HL-60/S4 treated with phorbol 12-myristate 13-acetate at 8.2 ng/mL for 4 days and 3 days (cell line): ENCODE data around the gene PRKG1.

Experiments
- in situ Hi-C: fragments of 300-500 bp; cut with MboI; formaldehyde crosslinking; loops from 2 replicates; pipeline ENCODE4 v1.15.0; 2022; ENCODE audit warnings: low sequenced_read_pairs

PRKG1 gene

GRCh38 chr10:51485668-51486067, 411.4 kb downstream of the PRKG1 start:
- in situ Hi-C loops, result no loop called here

DNA sequence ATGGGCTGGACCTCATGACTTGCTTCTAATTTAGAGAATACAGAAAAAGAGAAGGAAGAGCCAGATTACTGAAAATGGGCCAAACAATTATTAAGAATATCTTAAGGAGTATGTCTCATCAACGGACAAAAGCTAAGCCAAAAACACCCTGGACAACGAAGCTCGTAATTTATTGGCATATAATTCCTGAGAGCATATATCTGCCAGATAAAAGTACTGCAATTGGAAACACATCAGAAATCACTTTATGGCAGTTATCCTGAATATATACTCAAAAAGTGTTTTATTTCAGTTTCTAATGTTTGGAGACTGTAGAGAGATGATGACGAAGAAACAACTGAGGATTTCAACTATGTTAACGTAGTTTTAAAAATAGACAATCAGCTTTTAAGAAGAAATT, 413.3 kb downstream of the PRKG1 start:
- in situ Hi-C loops, result no loop called here

- in situ Hi-C loops, result no loop called here
Observed at GRCh38 chr10:51488766-51489408, 414.6 kb downstream of the PRKG1 start.

DNA sequence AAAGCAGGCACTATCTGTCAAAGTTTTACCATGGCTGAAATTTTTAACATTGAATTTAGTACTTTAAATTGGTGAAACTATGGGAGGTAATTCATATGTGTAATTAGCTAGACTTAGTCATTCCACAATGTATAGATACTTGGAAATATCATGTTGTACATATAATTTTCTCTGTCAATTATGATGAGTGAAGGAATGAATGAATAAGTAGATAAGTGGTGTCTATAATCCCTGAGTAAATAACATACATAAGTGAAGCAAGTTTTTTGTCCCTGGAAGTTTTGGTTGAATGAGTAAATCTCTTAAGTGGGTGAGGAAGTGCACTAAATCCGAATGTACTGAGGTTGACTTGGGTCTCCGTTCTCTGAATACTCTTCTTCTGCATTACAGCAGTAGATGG, 424.1 kb downstream of the PRKG1 start:
- in situ Hi-C loops, result no loop called here

- in situ Hi-C loops, result no loop called here
Observed at GRCh38 chr10:51501396-51501795, 427.1 kb downstream of the PRKG1 start.

DNA sequence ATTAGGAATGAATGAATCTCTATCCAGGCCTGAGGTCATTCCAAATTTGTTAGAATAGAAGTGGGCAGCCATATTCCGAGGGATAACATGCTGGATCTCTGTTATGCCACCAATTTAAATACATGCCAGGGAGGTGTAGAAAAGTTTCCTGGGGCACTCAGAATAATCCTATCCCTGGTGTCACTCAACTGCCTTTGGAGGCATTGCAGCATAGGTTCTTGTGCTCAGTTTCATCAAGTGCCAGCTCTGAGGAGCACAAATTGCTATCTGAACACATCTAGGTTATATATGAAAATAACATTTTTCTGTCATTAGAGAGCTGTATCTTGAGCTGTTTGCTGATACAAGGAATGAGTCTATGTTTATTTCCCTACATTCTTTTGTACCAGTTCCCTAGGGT, 427.8 kb downstream of the PRKG1 start:
- in situ Hi-C loops, result no loop called here

DNA sequence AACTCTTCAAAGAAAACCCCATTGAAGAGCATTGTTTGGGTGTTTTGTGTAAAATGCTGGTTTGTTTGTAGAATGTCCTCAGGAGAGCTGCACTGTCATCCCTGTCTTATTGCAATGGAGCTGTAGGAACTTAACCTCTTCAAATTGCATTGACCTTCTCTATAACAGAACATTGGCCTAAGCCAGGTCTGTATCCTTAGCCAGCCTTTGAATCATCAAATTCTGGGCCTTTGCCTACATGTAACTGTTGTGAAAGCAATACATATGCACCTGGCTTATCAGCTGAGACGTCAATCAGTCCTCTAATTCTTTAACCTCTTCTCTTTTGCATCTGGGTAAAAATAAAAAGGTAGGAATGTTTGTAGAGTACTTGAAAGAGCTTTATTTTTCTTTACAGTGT, 429.1 kb downstream of the PRKG1 start:
- in situ Hi-C loops, result no loop called here

DNA sequence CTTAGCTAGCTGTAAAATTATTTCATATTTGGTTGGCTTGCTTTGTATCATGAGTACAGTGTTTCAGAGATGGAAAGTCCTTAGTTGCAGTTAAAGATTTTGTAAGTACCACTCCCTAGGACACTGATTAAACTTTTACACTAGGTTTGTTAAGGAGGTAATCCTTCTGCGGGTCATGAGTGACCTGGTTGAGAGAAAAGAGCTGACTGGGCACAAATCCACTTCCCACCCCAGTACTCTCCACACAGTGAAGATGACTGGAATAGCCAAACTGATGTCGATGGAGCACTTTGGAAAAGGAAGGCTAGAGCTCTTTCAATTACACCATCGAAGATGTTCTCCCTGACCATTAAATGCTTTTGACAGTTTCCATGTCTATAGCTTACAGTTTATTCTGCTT, 433.2 kb downstream of the PRKG1 start:
- in situ Hi-C loops, result no loop called here

GRCh38 chr10:51508156-51508555, 433.9 kb downstream of the PRKG1 start:
- in situ Hi-C loops, result no loop called here

DNA sequence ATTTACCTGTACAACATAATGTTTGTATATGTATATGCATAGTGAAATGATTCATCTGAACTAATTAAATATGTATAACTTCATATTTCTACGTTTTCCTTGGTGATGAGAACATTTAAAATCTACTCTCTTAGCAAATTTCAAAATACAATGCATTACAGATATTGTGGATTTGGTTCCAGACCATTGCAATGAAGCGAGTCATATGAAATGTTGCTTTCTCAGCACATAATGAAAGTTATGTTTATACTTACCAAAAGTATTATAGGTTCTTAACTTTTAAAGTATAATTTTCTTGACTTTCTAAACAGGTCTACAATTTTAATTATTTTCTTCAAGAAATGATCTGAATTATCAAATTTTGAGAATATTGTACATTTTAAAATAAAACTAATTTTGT, 435.9 kb downstream of the PRKG1 start:
- in situ Hi-C loops, result no loop called here

DNA sequence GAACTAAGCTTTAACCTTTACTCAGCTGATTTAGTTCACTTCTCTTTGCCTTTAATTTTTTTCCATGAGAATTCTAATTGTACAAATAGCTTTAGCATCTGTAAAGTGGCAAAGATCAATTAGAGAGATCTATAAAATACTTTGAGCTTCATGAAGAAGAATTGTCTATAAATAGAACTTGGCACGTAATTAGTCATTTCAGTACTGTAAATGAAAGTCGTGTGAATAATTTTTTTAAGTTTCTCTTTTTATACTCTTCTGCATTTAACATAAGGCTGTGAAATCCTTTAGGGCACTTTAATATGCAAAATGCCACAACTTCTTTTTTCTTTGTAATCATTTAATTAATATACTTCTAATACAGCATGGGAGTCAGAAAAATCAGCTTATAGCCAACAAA, 447.3 kb downstream of the PRKG1 start:
- in situ Hi-C loops, result no loop called here

GRCh38 chr10:51522858-51523257, 448.6 kb downstream of the PRKG1 start:
- in situ Hi-C loops, result no loop called here

GRCh38 chr10:51523440-51523839, 449.2 kb downstream of the PRKG1 start:
- in situ Hi-C loops, result no loop called here

GRCh38 chr10:51524041-51524440, 449.8 kb downstream of the PRKG1 start:
- in situ Hi-C loops, result no loop called here

DNA sequence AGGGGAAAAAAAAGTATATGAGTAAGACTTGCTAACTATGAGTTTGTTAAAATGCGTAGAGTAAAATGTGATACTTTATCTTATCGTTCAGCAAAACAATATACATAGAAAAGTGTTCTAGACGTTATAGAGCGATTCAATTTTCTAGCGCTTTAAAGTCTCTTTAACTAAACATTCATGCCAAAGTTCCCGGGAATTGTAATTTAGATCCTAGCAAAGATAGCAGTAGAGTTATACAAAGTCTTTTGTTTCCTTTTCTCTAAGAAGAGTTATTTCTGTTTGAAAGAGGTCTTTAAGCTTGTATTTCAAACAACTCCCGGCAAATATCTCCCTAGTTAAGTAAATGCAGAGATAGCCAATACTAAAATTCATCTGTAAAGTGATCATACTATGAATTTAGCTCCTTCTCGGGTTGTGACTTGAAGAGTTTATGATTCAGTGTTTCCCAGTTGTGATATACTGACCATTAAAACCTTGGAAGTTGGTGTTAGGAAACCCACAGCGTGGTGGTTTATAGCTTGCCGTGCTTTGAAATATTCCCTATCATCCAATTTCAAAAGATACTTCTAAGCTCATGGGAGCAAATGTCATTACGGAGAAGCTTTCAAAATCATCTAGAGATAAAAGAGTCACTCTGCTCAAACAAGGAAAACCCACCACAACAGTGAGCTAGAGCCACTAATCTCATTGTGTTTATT, 453.4 kb downstream of the PRKG1 start:
- in situ Hi-C loops, result no loop called here

DNA sequence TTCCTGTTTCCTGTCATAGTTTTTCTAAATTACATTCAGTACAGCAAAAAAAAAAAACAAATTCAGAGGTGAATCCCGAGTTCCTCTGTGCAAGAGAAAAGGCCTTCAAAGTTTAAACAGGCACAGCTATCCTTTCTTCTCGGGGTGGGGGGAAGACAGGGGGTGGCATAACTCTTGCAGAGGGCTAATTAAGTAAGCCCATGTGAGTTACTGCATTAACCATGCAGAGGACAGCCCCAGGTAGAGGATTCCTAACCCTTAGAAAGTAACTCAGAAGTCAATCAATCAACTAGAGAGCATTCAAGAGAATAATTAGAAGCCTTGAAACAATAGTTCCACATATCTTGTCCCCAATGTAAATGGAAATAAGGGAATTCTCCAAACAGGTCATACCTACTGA, 454.2 kb downstream of the PRKG1 start:
- in situ Hi-C loops, result no loop called here

DNA sequence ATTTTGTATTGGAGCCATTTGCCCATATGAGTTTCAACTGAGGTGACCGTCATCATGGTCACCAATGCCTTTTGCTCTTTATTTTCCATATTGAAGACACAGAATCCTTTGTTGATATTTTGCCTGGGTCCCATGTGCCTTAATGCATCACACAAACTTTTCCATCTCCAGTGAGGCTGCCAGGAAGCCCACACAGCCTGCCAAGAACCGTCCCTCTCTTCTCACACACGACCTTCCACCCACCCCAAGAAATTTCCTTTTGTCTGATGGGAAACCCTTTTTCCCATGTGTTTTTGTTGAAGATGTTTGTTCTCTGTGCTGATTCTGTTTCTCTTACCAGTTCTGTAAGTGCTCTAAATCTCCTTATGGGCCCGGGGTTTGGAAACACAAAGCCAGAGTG, 456.3 kb downstream of the PRKG1 start:
- in situ Hi-C loops, result no loop called here

- in situ Hi-C loops, result no loop called here
Observed at GRCh38 chr10:51532044-51532443, 457.8 kb downstream of the PRKG1 start.

DNA sequence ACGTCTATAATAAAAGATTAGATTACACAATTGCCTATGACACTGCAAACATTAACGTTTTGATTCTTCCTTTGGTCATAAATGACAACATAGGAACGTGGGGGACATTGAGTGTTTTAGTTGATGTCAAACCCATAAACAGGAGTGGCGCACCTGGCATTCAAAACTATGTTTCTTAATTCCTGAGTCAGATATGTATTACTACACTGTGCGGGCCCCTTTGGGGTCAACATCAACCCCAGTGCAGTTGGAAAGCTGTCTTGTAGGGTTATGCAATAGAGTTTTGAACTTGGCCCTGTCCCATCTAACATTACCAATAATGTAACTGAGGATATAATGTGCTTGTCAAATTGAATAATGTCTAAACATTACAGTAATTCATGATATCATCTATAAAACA, 468.6 kb downstream of the PRKG1 start:
- in situ Hi-C loops, result no loop called here

GRCh38 chr10:51544933-51545332, 470.6 kb downstream of the PRKG1 start:
- in situ Hi-C loops, result no loop called here

DNA sequence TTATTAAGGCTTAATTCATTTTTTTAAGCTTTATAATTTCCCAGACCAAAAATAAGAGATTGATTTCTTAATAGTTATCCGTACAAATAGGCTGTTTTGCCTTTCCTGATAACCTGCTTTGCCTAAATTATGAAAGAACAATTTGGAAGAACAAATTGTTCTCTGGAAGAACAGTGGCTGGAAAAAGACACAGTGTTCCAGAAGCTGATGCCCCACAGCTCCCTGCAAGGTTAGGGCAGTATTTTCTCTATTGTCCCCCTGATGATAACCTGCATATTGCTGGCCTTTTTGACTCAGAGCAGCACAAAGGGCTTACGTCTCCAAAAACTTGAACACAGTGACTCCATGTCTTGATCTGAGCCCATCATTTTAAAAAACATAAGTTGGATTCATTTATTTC, 473.7 kb downstream of the PRKG1 start:
- in situ Hi-C loops, result no loop called here

DNA sequence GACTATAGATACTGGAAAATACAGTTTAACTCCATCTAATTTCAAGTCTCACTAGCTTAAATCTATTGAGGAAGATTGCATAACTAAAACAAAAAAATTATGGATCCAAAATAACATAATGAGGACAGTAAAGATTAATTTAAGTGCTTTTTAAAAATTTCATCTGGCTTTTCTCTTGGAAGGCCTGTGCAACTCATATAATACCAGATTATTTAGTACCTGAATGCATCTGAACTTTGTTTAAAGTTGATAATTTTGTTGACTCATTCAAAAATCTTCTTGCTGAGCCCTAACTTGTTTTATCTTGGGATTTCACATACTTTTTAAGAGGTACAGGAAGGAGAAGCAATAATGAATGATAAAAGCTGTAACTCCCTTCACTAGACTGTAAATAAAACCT, 478.6 kb downstream of the PRKG1 start:
- in situ Hi-C loops, result no loop called here
